Stimulated activated CD4-positive, alpha-beta T cell treated with anti-CD3 and anti-CD28 coated beads, Interleukin-15, amount 100 ng/mL, for 48 hours (primary cell): ENCODE results near the gene ANO8.
"Not testable (repeated sequence)": the region's sequence is repeated elsewhere in the genome, so short reads cannot be mapped to it uniquely, and the experiment has no call there.

Source experiments
- DNase-seq, 2 donors: peaks; one replicate each; pipeline ENCODE4 v3.0.0-alpha.2; 2020; ENCODE audit warnings: low read depth in 2 of 2

The ANO8 gene

GRCh38 chr19:17286752-17287151, 47.9 kb downstream of the ANO8 start:
- DNase-seq, result no peak

DNA sequence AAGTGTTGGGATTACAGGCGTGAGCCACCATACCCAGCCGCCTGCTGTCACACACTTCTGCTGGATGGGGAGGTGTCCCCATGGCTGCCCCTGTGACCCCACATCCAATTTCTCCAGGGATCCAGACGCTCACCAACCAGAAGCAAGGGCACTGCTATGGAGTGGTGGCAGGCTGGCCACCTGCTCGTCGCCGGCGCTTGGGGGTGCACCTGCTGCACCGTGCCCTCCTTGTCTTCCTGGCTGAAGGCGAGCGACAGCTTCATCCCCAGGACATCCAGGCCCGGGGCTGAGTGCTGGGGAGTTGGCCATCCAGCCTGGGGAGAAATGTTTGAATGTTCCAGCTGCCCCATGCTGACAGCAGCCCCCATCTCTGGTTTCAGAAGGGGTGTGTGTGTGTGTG, 48.4 kb downstream of the ANO8 start:
- DNase-seq, result no peak

- DNase-seq, result no peak
Observed at GRCh38 chr19:17285415-17286135, 49.1 kb downstream of the ANO8 start.

DNA sequence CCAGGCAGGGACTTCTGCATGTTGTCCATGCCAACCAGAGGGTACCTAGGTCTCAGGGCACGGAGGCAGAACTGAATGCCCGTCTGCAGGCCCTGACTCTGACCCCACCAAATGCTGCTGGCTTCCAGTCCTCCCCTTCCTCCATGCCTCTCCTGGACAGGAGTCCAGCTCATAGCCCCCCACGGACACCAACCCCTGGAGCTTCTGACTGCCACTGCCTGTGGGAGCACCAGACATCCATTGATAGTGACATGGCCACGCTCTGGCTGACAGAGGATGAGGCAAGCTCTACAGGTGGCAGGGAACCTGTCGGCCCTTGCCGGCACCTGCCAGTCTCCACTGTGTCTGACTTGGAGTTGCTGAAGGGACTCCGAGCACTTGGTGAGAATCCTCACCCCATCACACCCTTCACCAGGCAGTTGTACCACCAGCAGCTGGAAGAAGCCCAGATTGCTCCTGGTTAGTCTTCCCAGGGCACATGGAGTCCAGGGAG, 51.1 kb downstream of the ANO8 start:
- no peak for DNase-seq

GRCh38 chr19:17282488-17283125, 52.0 kb downstream of the ANO8 start:
- DNase-seq, result peak; percentile 70

DNA sequence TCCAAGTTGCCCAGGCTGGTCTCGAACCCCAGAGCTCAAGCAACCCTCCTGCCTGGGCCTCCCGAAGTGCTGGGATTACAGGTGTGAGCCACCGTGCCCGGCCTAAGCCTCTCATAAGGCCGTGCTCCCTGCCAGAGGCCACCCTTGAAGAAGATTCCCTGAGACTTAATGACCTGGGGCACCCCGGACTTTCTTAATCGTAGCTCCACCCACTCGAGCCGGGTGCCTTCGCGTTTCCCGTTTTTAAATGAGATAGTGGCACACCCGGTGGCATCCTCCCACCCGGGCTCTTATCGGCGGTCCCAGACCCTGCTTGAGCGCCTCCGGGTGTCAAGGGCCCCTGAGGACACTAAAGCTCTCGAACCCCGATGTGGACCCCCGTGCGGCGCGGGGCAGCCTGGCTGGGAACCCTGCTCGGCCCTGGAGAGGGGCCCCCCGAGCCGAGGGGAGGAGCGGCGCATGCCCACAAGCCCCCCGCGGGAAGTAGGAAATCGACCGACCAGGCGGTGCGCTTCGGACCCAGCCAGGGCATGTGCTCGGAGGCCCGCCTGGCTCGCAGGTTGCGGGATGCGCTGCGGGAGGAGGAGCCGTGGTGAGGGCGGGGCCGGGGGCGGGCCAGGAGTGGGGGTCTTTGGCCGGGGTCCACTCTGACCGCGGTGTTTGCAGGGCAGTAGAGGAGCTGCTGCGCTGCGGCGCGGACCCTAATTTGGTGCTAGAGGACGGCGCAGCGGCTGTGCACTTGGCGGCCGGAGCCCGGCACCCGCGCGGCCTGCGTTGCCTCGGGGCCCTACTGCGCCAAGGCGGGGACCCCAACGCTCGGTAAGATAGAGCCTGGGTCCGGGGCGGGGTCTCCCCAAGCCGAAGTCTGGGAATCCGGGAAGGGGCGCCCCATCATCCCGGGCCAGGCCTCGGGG, 53.0 kb downstream of the ANO8 start, which contains the start of gene ANKLE1:
Gene ANKLE1, plus strand, starts transcription at position 511 of the 914 bp plus-strand sequence. Its CDS starts 20 bp downstream, at position 531.
- no peak for DNase-seq

DNA sequence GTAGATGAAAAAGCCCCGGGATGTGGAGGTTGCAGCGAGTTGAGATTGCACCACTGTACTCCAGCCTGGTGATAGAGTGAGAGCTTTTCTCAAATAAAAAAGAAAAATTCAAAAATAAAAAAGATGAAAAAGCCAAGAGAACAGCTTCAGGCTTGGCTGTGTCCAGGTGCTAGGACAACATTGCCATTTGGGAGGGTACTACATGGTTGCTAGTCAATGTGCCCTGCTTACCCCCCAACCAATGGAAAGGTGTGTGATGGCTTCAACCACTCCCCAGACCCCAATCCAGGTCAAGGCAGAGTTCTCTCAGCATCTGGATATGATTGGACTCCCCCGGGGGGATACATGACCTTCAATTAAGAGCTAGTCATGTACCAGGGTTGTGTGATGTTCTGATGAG, 55.2 kb downstream of the ANO8 start:
- no peak for DNase-seq

DNA sequence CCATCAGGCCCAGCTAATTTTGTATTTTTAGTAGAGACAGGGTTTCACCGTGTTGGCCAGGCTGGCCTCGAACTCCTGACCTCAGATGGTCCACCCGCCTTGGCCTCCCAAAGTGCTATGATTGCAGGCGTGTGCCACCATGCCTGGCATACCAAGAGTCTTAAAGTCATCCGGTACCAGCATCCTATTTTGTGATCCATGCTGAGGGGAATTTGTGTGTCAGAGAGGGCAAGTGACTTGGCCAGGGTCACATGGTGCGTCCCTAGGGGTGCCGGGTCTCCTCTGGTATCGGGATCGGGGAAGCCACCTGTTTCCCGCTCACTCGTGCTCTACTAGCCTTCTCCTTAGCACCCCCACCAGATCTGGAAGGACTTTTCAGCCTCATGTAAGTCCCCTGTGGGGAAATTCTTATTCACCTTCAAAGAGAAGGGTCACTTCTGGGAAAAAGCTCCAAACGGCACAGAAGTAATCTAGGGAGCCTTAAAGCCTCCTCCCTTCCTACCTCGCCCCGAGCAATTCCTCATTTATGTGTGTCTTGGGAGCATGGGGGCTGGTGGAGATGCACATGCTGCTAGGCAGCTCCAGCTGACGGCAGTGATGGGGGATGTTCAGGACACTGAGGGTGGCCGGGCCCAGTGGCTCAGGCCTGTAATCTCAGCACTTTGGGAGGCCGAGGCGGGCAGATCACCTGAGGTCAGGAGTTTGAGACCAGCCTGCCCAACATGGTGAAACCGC, 59.0 kb downstream of the ANO8 start:
- DNase-seq, result no peak

DNA sequence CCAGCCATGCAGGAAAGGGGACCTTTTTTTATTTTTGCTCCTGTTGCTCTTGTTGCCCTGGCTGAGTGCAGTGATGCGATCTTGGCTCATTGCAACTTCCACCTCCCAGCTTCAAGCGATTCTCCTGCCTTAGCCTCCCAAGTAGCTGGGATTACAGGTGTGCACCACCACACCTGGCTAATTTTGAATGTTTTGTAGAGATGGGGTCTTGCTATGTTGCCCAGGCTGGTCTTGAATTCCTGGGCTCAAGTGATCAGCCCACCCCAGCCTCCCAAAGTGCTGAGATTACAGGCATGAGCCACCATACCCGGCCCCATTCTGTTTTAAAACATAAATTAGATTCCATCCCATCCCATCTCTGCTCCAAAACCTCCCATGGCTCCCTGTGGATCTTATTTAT, 59.8 kb downstream of the ANO8 start:
- not testable (repeated sequence) for DNase-seq
